Measurements from ENCODE around the gene EFCAB9.

GRCh38 chr5:172156541-172156994 is 37.4 kb upstream of the EFCAB9 start:
- no peak for TF ChIP-seq POLR2A (IDR thresholded peaks at IDR 0.05; ENCODE audit: low read depth, low read length)
- TF ChIP-seq PAX5 (IDR thresholded peaks at IDR 0.05; ENCODE audit: insufficient read depth, low read length, severe bottlenecking): no peak
- TF ChIP-seq SPI1 (IDR thresholded peaks at IDR 0.05; ENCODE audit: low read depth, low read length): no peak
- TF ChIP-seq POLR2AphosphoS5 (IDR thresholded peaks at IDR 0.05; ENCODE audit: low read depth, low read length): no peak
- TF ChIP-seq TAF1 (IDR thresholded peaks at IDR 0.05; ENCODE audit: low read depth, low read length): no peak
